Breast epithelium (tissue), 4 donors: ENCODE measurements around the gene PRKAR1B. TPM values are rescaled to one million over a fixed set of nuclear protein-coding genes. Genes with fewer than 3 reads are reported as not detected.

ENCODE experiments used
- DNase-seq, 2 donors: peaks; one replicate each; pipeline ENCODE4 v3.0.0-alpha.2; 2019; ENCODE audit warnings: low spot score in 2 of 2
- H3K27ac ChIP-seq, 2 donors: fragments of 200-600 bp; sonication (generic) in 1 of 2; one replicate each; pipeline ENCODE4 v1.5.1; 2016 to 2019; ENCODE audit warnings: mild to moderate bottlenecking in 1 of 2
- H3K27me3 ChIP-seq, 2 donors: fragments of 200-600 bp; sonication (generic) in 1 of 2; one replicate each; pipeline versions ENCODE4 v1.5.1 to v1.6.0; 2017 to 2019; ENCODE audit warnings: control low read depth in 1 of 2, mild to moderate bottlenecking in 1 of 2
- H3K36me3 ChIP-seq: fragments of 200-600 bp; one replicate; pipeline ENCODE4 v1.5.1; 2019
- H3K4me1 ChIP-seq, 2 donors: fragments of 200-600 bp; sonication (generic); one replicate each; pipeline ENCODE4 v1.5.1; 2016 to 2019; ENCODE audit warnings: control low read depth in 1 of 2
- H3K4me3 ChIP-seq, 3 donors: fragments of 200-600 bp; sonication (generic); 1 replicate in 2 of 3; 2 replicates in 1 of 3; pipeline ENCODE4 v1.5.1; 2016 to 2019; ENCODE audit warnings: mild to moderate bottlenecking in 3 of 3, moderate library complexity in 2 of 3
- H3K9me3 ChIP-seq, 2 donors: fragments of 200-600 bp; sonication (generic) in 1 of 2; one replicate each; pipeline ENCODE4 v1.5.1; 2016 to 2019; ENCODE audit warnings: control low read depth in 1 of 2
- CTCF ChIP-seq, 3 donors: fragments of 450-650 bp; IDR thresholded peaks; one replicate each; pipeline ENCODE4 v1.5.1; 2016 to 2017; ENCODE audit warnings: antibody characterized with exemption in 3 of 3, mild to moderate bottlenecking in 3 of 3, moderate library complexity in 3 of 3
- POLR2A ChIP-seq: fragments of 450-650 bp; IDR thresholded peaks from one replicate; pipeline ENCODE4 v1.6.1; 2016; ENCODE audit warnings: antibody characterized with exemption, mild to moderate bottlenecking, moderate library complexity
- POLR2AphosphoS5 ChIP-seq, 3 donors: sonication (generic); formaldehyde crosslinking; IDR thresholded peaks; one replicate each; pipeline ENCODE4 v1.6.1; 2017; ENCODE audit warnings: antibody characterized with exemption in 3 of 3
- intact Hi-C: fragments of 100-400 bp; cut with DNase I; formaldehyde crosslinking; loops from one replicate; pipeline ENCODE4 v1.15.1; 2023; ENCODE audit warnings: low total_unique reads
- total RNA-seq, 3 donors: library from RNA; depleted of rRNA; stranded (reverse); fragments of >200 nt; gene quantifications; one replicate each; pipeline ENCODE4 v1.1.0, GENCODE V29; 2016

Gene PRKAR1B
- total RNA-seq, 3 donors from 2014 or later = 3.7 to 10.5 (median 7.9) TPM

- Histone ChIP-seq H3K36me3 (no peaks in the 10 kb centered on the region), H3K4me3 (peak overlapping the region in 1 of 3 donors; percentile 8), H3K9me3 (no peaks in the 10 kb centered on the region), H3K27me3 (no peaks in the 10 kb centered on the region), H3K4me1 (no peaks in the 10 kb centered on the region), H3K27ac (peak overlapping the region; percentile 57 to 87)
- no peak for TF ChIP-seq POLR2AphosphoS5 (IDR thresholded peaks at IDR 0.05)
- TF ChIP-seq CTCF (IDR thresholded peaks at IDR 0.05) = no peak
- TF ChIP-seq POLR2A = no peak
- intact Hi-C loops = no loop called here
- DNase-seq = no peak
Measured at GRCh38 chr7:611281-611810, 115.7 kb downstream of the PRKAR1B start.

- peak overlapping the region; percentile 57 to 87 for H3K27ac ChIP-seq
- intact Hi-C loops = no loop called here
- peak overlapping the region in 1 of 3 donors; percentile 8 for H3K4me3 ChIP-seq
- no peaks in the 10 kb centered on the region for H3K36me3 ChIP-seq
- H3K9me3 ChIP-seq = no peaks in the 10 kb centered on the region
- no peaks in the 10 kb centered on the region for H3K4me1 ChIP-seq
- no peaks in the 10 kb centered on the region for H3K27me3 ChIP-seq
- DNase-seq = no peak
- TF ChIP-seq POLR2AphosphoS5 (IDR thresholded peaks at IDR 0.05) (no peak), CTCF (IDR thresholded peaks at IDR 0.05) (no peak), POLR2A (no peak)
Measured at GRCh38 chr7:610531-611280, 116.4 kb downstream of the PRKAR1B start.

DNA sequence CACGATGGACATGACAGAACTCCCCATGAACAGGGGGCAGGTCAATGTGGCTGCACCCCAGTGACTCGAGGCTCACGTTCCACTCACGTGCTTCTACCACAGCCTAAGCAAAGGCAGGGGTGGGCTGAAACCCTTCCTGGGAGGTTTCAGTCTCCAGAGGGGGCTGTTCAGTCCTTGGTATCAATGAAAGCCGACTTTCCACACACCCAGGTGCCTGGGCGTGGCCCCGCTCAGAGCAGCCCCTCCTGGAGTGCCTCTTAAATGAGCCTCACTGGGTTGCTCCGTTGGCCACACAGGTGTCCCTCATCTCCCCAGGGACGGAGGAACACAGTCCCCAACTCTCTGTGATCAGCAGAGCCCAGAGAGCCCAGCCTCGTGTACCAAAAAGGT is 116.9 kb downstream of the PRKAR1B start:
- TF ChIP-seq POLR2A (no peak), POLR2AphosphoS5 (IDR thresholded peaks at IDR 0.05) (no peak), CTCF (IDR thresholded peaks at IDR 0.05) (no peak)
- Histone ChIP-seq H3K27ac (peak overlapping the region in 1 of 2 donors; percentile 87), H3K27me3 (no peaks in the 10 kb centered on the region), H3K4me1 (no peaks in the 10 kb centered on the region), H3K36me3 (no peaks in the 10 kb centered on the region), H3K9me3 (no peaks in the 10 kb centered on the region), H3K4me3 (no peak overlapping the region)
- no peak for DNase-seq
- intact Hi-C loops = no loop called here

DNA sequence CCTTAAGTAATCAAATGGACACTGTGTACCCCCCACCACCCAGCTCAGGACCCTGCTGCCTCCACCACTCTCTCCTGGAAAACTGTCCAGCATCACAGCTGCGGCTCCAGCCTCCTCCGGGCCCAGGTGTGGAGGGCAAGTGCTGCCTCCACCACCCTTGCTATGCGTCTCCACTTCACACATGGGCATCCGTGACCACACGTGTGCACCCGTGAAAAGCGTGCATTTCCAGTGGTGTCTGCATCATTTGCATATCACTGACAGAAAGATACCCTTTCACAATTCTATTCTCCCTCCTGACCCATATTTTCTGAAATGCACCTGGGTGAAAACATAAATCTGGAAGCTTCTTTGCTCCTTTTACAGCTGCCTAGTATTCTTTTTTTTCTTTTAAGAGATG is 117.7 kb downstream of the PRKAR1B start:
- TF ChIP-seq CTCF (IDR thresholded peaks at IDR 0.05) (no peak), POLR2AphosphoS5 (IDR thresholded peaks at IDR 0.05) (no peak), POLR2A (no peak)
- intact Hi-C loops = no loop called here

DNA sequence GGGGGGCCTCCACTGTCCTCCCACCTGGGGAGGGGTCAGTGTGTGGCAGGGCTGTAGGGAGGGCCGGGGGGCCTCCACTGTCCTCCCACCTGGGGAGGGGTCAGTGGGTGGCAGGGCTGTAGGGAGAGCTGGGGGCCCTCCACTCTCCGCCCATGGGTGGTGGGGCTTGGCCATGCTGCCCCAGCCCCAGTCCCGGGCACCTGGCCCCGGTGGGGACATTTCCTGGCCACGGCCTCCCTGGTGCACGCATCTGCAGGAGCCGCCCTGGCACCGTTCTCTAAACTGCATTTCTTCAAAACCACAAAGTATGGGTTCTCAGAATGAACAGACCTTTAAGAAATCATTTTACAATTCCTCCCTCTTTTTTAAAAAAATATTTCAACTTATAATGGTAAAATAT is 118.1 kb downstream of the PRKAR1B start:
- H3K36me3 ChIP-seq = no peaks in the 10 kb centered on the region
- H3K27ac ChIP-seq = no peak overlapping the region
- DNase-seq = no peak

More for the DNA sequence above, 117.7 kb downstream of the PRKAR1B start:
- DNase-seq = no peak
- Histone ChIP-seq H3K9me3 (no peaks in the 10 kb centered on the region), H3K27ac (no peak overlapping the region), H3K4me1 (no peaks in the 10 kb centered on the region), H3K4me3 (no peak overlapping the region), H3K36me3 (no peaks in the 10 kb centered on the region), H3K27me3 (no peaks in the 10 kb centered on the region)

More for the DNA sequence above, 118.1 kb downstream of the PRKAR1B start:
- TF ChIP-seq POLR2A (no peak), CTCF (IDR thresholded peaks at IDR 0.05) (no peak), POLR2AphosphoS5 (IDR thresholded peaks at IDR 0.05) (no peak)
- Histone ChIP-seq H3K4me1 (no peaks in the 10 kb centered on the region), H3K9me3 (no peaks in the 10 kb centered on the region), H3K4me3 (no peak overlapping the region), H3K27me3 (no peaks in the 10 kb centered on the region)
- intact Hi-C loops = no loop called here
